ENCODE data around the gene DRG1.
"Not testable (repeated sequence)": the region's sequence is repeated elsewhere in the genome, so short reads cannot be mapped to it uniquely, and the experiment has no call there.

Gene DRG1

DNA sequence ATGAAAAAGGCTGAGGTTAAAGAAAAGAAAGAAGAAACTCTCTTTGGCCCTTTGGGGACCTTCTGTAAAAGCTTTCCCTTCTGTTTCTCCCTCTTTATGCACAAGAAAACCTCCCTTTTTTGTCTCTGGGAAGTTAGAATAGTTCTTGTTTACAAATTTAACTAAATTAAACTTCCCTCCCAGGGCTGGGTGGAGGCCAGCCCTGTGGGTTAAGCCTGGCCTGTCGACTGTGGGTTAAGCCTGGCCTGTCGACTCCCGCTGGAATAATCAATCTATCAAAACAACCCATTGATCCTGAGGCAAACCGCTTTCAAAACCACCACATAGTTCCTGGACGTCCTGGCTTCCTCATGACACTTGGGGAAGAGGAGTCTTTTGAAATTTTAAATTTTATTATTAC, 1.2 kb upstream of the DRG1 start:
- TF ChIP-seq, protein P1, sequence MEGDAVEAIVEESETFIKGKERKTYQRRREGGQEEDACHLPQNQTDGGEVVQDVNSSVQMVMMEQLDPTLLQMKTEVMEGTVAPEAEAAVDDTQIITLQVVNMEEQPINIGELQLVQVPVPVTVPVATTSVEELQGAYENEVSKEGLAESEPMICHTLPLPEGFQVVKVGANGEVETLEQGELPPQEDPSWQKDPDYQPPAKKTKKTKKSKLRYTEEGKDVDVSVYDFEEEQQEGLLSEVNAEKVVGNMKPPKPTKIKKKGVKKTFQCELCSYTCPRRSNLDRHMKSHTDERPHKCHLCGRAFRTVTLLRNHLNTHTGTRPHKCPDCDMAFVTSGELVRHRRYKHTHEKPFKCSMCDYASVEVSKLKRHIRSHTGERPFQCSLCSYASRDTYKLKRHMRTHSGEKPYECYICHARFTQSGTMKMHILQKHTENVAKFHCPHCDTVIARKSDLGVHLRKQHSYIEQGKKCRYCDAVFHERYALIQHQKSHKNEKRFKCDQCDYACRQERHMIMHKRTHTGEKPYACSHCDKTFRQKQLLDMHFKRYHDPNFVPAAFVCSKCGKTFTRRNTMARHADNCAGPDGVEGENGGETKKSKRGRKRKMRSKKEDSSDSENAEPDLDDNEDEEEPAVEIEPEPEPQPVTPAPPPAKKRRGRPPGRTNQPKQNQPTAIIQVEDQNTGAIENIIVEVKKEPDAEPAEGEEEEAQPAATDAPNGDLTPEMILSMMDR (conservative IDR thresholded peaks at IDR 0.05; ENCODE audit: low read depth, low read length), result no peak
- no peak overlapping the region for H3K4me3 ChIP-seq (ENCODE audit: low read depth, low read length)
- no peak for DNase-seq (ENCODE audit: low read depth)

DNA sequence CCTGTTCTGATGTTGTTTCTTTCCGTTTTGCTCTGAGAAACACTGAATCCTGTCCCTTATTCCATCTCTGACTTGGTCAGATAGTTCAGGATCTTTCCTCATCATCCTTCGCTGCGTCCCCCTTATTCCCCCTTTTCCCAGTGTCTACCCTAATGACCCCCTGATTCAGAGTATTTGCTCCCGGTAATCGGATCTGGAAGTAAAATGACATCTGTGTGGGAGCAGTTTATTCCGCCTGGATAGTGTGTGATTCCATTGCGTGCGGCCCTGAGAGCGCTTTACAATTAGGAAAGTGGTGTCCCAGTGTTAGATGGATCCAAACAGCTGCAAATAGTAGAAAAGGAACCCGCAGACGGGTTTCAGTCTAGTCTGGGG, 606 bp downstream of the DRG1 start:
- TF ChIP-seq, protein P1 (conservative IDR thresholded peaks at IDR 0.05; ENCODE audit: low read depth, low read length), result no peak
- peak; percentile 16 for DNase-seq (ENCODE audit: low read depth)
- peak overlapping the region; percentile 77 for H3K4me3 ChIP-seq (ENCODE audit: low read depth, low read length)

DNA sequence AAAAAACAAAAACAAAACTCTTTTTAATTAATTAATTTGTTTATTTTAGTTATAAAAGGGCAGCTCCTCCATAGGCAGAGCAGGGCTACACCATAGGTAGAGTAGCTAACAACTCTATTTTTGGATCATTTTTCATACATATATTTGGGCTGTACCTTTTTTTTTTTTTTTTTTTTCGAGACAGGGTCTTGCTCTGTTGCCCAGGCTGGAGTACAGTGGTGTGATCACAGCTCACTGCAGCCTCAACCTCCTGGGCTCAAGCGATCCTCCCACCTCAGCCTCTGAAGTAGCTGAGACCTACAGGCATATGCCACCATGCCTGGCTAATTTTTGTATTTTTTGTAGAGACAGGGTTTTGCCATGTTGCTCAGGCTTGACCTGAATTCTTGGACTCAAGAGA, 2.9 kb downstream of the DRG1 start:
- not testable (repeated sequence) for DNase-seq (ENCODE audit: low read depth); H3K4me3 ChIP-seq (ENCODE audit: low read depth, low read length)

DNA sequence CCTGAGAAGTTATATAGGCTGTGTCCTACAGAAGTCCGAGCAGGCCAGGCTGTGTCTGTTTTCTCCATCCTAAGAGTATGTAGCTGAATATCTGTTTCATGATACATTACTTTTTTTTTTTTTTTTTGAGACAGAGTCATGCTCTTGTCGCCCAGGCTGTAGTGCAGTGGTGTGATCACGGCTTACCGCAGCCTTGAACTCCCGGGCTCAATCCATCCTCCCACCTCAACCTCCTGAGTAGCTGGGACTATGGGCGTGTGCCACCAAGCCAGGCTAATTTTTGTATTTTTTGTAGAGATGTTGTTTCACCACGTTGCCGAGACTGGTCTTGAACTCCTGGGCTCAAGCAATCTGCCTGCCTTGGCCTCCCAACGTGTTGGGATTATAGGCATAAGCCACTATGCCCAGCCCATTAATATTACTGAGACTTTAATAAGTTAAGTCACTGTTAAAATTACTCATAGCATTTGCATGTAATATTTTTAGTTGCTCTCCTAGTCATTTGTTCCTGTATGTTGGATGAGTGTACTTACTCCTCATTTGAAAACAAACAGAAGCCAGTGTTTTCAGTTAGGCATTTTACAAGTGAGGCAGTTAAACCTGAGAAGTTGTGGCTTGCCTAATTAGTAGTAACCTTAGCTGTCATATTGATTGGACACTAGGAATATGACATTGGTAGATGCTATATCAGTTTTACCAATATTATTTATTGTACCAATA, 26.1 kb downstream of the DRG1 start:
- TF ChIP-seq, protein P1 (conservative IDR thresholded peaks at IDR 0.05; ENCODE audit: low read depth, low read length), result no peak
- no peak overlapping the region for H3K4me3 ChIP-seq (ENCODE audit: low read depth, low read length)
- no peak for DNase-seq (ENCODE audit: low read depth)

DNA sequence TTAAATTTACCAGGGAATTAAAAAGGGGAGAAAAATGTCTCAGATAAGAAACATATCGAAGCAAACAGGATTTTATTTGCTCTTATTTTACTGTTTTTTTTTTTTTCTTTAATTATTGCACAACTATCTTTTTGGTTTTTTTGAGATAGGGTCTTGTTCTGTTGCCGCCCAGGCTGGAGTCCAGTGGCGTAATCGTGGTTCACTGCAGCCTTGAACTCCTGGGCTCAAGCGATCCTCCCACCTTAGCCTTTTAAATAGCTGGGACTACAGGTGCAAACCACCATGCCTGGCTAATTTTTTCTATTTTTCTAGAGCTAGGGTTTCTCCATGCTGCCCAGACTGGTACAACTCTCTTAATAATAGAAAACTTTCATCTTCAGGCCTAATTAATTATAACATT, 32.5 kb downstream of the DRG1 start:
- H3K4me3 ChIP-seq (ENCODE audit: low read depth, low read length), result no peak overlapping the region
- no peak for DNase-seq (ENCODE audit: low read depth)
- TF ChIP-seq, protein P1 (conservative IDR thresholded peaks at IDR 0.05; ENCODE audit: low read depth, low read length), result no peak

DNA sequence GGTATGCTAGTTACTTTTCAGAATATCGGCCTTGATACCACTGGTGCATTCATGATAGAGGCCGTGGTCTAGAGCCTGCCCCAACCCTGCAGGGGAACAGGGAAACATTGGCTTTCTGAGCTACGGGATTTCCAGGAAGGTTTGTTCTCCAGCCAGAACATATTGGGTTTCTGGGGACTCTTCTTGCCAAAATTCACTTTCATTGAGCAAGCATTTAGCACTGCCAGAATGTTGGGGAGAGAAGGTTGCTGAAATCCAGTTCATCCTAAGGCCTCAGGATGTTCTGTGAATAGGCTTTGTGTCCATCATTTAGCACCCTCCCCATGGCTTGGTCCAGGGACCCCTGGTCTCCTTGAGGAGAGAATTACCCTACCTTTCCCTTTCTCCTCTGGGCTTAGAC, 36.7 kb downstream of the DRG1 start:
- peak; percentile 17 for DNase-seq (ENCODE audit: low read depth)
- no peak overlapping the region for H3K4me3 ChIP-seq (ENCODE audit: low read depth, low read length)
- TF ChIP-seq, protein P1 (conservative IDR thresholded peaks at IDR 0.05; ENCODE audit: low read depth, low read length), result no peak

DNA sequence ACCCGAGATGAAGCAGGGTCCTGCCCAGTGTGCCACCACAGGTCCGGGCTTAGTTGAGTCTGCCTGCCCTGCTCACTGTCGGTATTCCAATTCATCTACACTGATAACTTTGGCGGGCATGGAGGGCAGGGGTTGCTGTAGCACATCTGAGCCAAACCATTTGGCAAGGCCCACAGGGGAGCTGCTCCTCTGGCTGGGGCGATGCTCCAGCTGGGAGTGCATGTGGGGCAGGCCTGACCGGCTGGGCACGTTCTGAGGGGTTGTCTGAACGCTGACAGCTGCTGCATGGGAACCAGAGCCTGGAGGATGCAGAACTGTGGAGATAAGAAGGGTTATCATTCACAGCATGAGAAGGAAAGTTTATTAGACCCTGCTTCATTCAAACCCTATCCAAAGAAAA, 40.4 kb downstream of the DRG1 start:
- TF ChIP-seq, protein P1 (conservative IDR thresholded peaks at IDR 0.05; ENCODE audit: low read depth, low read length), result no peak
- no peak for DNase-seq (ENCODE audit: low read depth)
- H3K4me3 ChIP-seq (ENCODE audit: low read depth, low read length), result no peak overlapping the region

All from choroid plexus epithelial cell (primary cell).